HepG2 (cell line): ENCODE results near the gene TSEN54. TPM values are rescaled to one million over a fixed set of nuclear protein-coding genes. Genes with fewer than 3 reads are reported as not detected.

Experiments used
- ATAC-seq: fragments of 200-7000 bp; cut with Tn5 transposase; 3 replicates; pipeline ENCODE4 v1.9.1; 2020; ENCODE audit warnings: mild to moderate bottlenecking, moderate library complexity
- BruUV-seq: library from RNA; stranded (reverse); fragments of 400-500 nt; replicated peaks from 2 replicates; lab custom pipeline; 2021; lab: Mats Ljungman, UMichigan
- CTCF ChIA-PET: fragments of 300-600 bp; formaldehyde crosslinking; extraction: SDS; loops from one replicate; lab custom pipeline; 2021; ENCODE audit warnings: low total read pairs, inconsistent platforms, low intra/inter-chr PET ratio; lab: Yijun Ruan, JAX
- POLR2A ChIA-PET: fragments of 350-600 bp; sonication (Branson Sonifier 250); formaldehyde crosslinking; loops from one replicate; lab custom pipeline; 2020; ENCODE audit warnings: antibody characterized with exemption, inconsistent platforms; lab: Yijun Ruan, JAX
- DNase-seq: peaks from one replicate; pipeline ENCODE4 v3.0.0-alpha.2; 2015; ENCODE audit warnings: low spot score
- FAIRE-seq: peaks from 3 replicates; lab custom pipeline; 2011; peaks lifted over from hg19 to GRCh38; lab: Jason Lieb, UNC
- H2AFZ ChIP-seq: one replicate; pipeline ENCODE4 v1.6.1; 2011; ENCODE audit warnings: low read length, inconsistent platforms
- H3K27ac ChIP-seq: fragments of 300-600 bp; 3 replicates; pipeline ENCODE4 v1.8.0; 2011; ENCODE audit warnings: mixed run types, mild to moderate bottlenecking, mixed read lengths, low read length, inconsistent platforms; ENCODE audit not compliant: insufficient read depth; ENCODE audit errors: extremely low read length
- H3K27me3 ChIP-seq, 2 experiments: fragments of 200-600 bp in 1 of 2; 2 replicates in 1 of 2; 3 replicates in 1 of 2; pipeline versions ENCODE4 v1.6.0 to v1.8.0; 2011; ENCODE audit warnings: low read length in 2 of 2, mild to moderate bottlenecking in 2 of 2, moderate library complexity in 2 of 2, inconsistent platforms in 1 of 2; ENCODE audit not compliant: insufficient read depth in 2 of 2, control insufficient read depth in 1 of 2
- H3K36me3 ChIP-seq, 2 experiments: fragments of 200-600 bp in 1 of 2; replicated peaks in 1 of 2; 2 replicates in 1 of 2; 3 replicates in 1 of 2; pipeline versions ENCODE4 v1.5.1 to v1.8.0; 2011; ENCODE audit warnings: low read length in 2 of 2, inconsistent platforms in 1 of 2; ENCODE audit not compliant: insufficient read depth in 2 of 2, control insufficient read depth in 1 of 2
- H3K4me1 ChIP-seq: 2 replicates; pipeline ENCODE4 v1.5.1; 2012; ENCODE audit warnings: low read length, inconsistent platforms; ENCODE audit not compliant: insufficient read depth
- H3K4me2 ChIP-seq: 2 replicates; pipeline ENCODE4 v1.6.0; 2011; ENCODE audit warnings: low read depth, low read length, inconsistent platforms
- H3K4me3 ChIP-seq, 3 experiments: fragments of 200-600 bp in 1 of 3; sonication (generic), shearing (Covaris generic) in 1 of 3; replicated peaks in 1 of 3; 2 replicates each; pipeline ENCODE4 v1.5.1; 2011 to 2016; ENCODE audit warnings: low read length in 3 of 3, inconsistent platforms in 2 of 3, low read depth in 2 of 3, mild to moderate bottlenecking in 2 of 3, control low read depth in 1 of 3, mixed read lengths in 1 of 3; ENCODE audit not compliant: insufficient read depth in 1 of 3
- H3K79me2 ChIP-seq: one replicate; pipeline ENCODE4 v1.6.1; 2011; ENCODE audit warnings: low read length, inconsistent platforms; ENCODE audit not compliant: insufficient read depth
- H3K9ac ChIP-seq: 2 replicates; pipeline ENCODE4 v1.6.0; 2011; ENCODE audit warnings: mild to moderate bottlenecking, low read depth, low read length, inconsistent platforms; ENCODE audit not compliant: insufficient read depth
- H3K9me3 ChIP-seq: 2 replicates; pipeline ENCODE4 v1.5.1; 2012; ENCODE audit warnings: mild to moderate bottlenecking, low read length
- H4K20me1 ChIP-seq: 2 replicates; pipeline ENCODE4 v1.6.0; 2011; ENCODE audit warnings: inconsistent platforms, mild to moderate bottlenecking, low read length, moderate library complexity; ENCODE audit not compliant: insufficient read depth
- KLF12 ChIP-seq: sonication (generic); formaldehyde crosslinking; IDR thresholded peaks from 2 replicates; pipeline ENCODE4 v1.4.0; 2020; ENCODE audit warnings: missing genetic modification reagents, borderline replicate concordance
- ZNF776 ChIP-seq: sonication (generic); formaldehyde crosslinking; IDR thresholded peaks from 2 replicates; pipeline ENCODE4 v1.4.0; 2020; ENCODE audit warnings: mild to moderate bottlenecking, missing genetic modification reagents
- WGBS: methylation state at CpG from one replicate; pipeline ENCODE4 v1.1.6; 2017; ENCODE audit warnings: low lambda C conversion rate; 5-methylcytosine and 5-hydroxymethylcytosine counted together
- in situ Hi-C: cut with HindIII; loops from 2 replicates; pipeline ENCODE4 v1.10.0; 2017; ENCODE audit warnings: low pct_unique_long_range_greater_than_20kb; ENCODE audit not compliant: extremely low pct_ligation_motif_present
- intact Hi-C: fragments of 100-400 bp; cut with micrococcal nuclease; formaldehyde crosslinking; loops from one replicate; pipeline ENCODE4 v1.10.0; 2022; ENCODE audit not compliant: unreplicated experiment
- polyA plus RNA-seq, 8 experiments: library from polyadenylated mRNA; depleted of rRNA in 3 of 8; stranded (reverse) in 7 of 8; unstranded in 1 of 8; fragments of >200 nt; fragmentation: Illumina TruSeq in 4 of 8; extraction: Trizol in 4 of 8; gene quantifications; 2 replicates each; pipeline versions ENCODE4 v1.2.1 to v1.2.3, GENCODE V29; 2011 to 2016; ENCODE audit warnings: low read depth in 4 of 8, missing spikeins in 1 of 8, mixed read lengths in 1 of 8; ENCODE audit not compliant: insufficient read depth in 1 of 8
- total RNA-seq, 5 experiments: library from RNA; depleted of rRNA; stranded (reverse); fragments of >200 nt; fragmentation: Illumina TruSeq; extraction: Trizol; gene quantifications; 2 replicates each; pipeline ENCODE4 v1.2.3, GENCODE V29; 2016; ENCODE audit warnings: low read depth in 1 of 5
- TF ChIP-seq, protein P1 (sequence below): sonication (generic); formaldehyde crosslinking; IDR thresholded peaks from 2 replicates; pipeline ENCODE4 v1.4.0; 2020; ENCODE audit warnings: missing genetic modification reagents, mild to moderate bottlenecking, borderline replicate concordance
- TF ChIP-seq, protein P2 (sequence below): IDR thresholded peaks from 2 replicates; pipeline ENCODE4 v1.6.1; 2012; ENCODE audit warnings: inconsistent platforms

Gene TSEN54
- total and polyA plus RNA-seq, 2 of the 13 experiments (the other 11 are each of a cell fraction or from before 2014, with no cell fraction given): 62.9 to 63.3 TPM

DNA sequence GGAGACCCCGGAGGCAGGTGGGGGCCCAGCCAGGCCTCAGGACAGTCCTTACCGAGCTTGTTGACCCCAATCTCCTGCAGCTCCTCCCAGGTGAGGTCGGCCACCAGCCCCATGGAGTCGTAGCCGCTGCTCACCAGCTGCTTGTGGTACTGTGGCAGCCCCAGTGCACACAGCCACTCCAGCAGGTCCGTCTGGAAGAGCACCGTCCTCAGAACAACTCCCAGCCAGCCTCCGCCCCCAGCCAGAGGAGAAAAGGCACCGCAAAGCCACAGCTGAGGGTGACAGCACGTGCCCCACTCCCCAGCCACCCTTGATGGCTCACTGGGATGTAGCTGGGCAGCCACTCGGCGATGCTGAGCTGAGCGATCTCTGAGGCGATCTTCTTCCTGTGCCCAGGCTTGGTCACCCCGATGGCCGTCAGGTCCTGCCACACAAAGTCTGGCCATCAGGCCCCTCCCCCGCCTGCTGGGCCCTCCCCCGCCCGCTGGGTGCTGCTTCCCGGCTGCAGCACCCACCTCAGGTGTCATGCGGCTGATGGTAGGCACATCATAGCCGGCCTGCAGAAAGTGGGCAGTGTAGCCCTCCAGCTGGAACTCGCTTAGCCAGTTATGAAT lies 12.9 kb upstream of the TSEN54 start (continued):
- TF ChIP-seq, protein P1, sequence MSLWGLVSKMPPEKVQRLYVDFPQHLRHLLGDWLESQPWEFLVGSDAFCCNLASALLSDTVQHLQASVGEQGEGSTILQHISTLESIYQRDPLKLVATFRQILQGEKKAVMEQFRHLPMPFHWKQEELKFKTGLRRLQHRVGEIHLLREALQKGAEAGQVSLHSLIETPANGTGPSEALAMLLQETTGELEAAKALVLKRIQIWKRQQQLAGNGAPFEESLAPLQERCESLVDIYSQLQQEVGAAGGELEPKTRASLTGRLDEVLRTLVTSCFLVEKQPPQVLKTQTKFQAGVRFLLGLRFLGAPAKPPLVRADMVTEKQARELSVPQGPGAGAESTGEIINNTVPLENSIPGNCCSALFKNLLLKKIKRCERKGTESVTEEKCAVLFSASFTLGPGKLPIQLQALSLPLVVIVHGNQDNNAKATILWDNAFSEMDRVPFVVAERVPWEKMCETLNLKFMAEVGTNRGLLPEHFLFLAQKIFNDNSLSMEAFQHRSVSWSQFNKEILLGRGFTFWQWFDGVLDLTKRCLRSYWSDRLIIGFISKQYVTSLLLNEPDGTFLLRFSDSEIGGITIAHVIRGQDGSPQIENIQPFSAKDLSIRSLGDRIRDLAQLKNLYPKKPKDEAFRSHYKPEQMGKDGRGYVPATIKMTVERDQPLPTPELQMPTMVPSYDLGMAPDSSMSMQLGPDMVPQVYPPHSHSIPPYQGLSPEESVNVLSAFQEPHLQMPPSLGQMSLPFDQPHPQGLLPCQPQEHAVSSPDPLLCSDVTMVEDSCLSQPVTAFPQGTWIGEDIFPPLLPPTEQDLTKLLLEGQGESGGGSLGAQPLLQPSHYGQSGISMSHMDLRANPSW (CRISPR knock-in tag): no peak

DNA sequence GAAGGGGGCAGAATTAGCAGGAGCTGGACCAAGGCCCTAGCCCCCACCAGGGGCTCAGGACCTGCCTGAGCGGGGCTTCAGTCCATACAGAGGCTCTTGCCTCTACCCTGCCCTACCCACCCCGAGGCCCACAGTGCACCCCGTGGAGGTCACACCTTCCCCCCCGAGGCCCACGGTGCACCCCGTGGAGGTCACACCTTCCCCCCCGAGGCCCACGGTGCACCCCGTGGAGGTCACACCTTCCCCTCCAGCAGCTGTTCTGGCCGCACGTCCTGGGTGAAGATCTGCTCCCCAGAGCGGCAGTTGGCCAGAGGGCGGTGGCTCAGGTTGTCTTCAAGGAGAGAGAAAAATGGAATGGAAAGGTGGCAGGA lies 12.4 kb upstream of the TSEN54 start:
- ChIA-PET CTCF (interaction anchor here (1.2 to 2.7 kb wide), 3 partner anchors 12 to 97 kb away, joined by 3 to 22 read pairs (median 4); partner anchors contain the start of genes CASKIN2, LLGL2 and TSEN54), POLR2A (no interaction called here)
- Histone ChIP-seq H3K36me3 (peaks cover 9 to 36% of the 10 kb centered on the region in 2 experiments; a peak in 4 of 5 replicates), H3K4me1 (peaks cover 27% of the 10 kb centered on the region), H3K27me3 (no peaks in the 10 kb centered on the region), H3K4me2 (no peak overlapping the region), H2AFZ (no peak overlapping the region), H3K9ac (no peak overlapping the region), H3K27ac (no peak overlapping the region), H3K9me3 (no peaks in the 10 kb centered on the region), H4K20me1 (no peaks in the 10 kb centered on the region), H3K4me3 (no peak overlapping the region), H3K79me2 (no peaks in the 10 kb centered on the region)
- in situ Hi-C loops (no loop called here), intact Hi-C loops (no loop called here)
- DNase-seq: no peak
- FAIRE-seq: no peak
- 69% methylated on average over 10 of the region's 13 CpGs for WGBS
- ATAC-seq: peak; percentile 1; the same call in 1 of the 3 replicates
- BruUV-seq: no TSS peak
- TF ChIP-seq, protein P2, sequence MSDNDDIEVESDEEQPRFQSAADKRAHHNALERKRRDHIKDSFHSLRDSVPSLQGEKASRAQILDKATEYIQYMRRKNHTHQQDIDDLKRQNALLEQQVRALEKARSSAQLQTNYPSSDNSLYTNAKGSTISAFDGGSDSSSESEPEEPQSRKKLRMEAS: 0 out of 2 replicates have a peak, but pooled peaks have one; percentile 7
- TF ChIP-seq ZNF776 (CRISPR knock-in tag): 0 out of 2 replicates have a peak, but pooled peaks have one; percentile 15
- TF ChIP-seq KLF12 (CRISPR knock-in tag): no peak
